H7 (cell line): ENCODE measurements around the gene RIN3. TPM values are rescaled to one million over a fixed set of nuclear protein-coding genes. Genes with fewer than 3 reads are reported as not detected.
A peak's percentile ranks its signal among the peaks of the same experiment; 100 is the strongest.

Experiments used
- DNase-seq: peaks from one replicate; pipeline ENCODE4 v3.0.0; 2012
- H3K27me3 ChIP-seq: 2 replicates; pipeline ENCODE4 v1.6.0; 2011; ENCODE audit warnings: mild to moderate bottlenecking, low read length; ENCODE audit not compliant: control insufficient read depth, insufficient read depth
- H3K36me3 ChIP-seq: replicated peaks from 2 replicates; pipeline ENCODE4 v1.5.1; 2011; ENCODE audit warnings: low read length; ENCODE audit not compliant: control insufficient read depth, insufficient read depth
- H3K4me3 ChIP-seq: 2 replicates; pipeline ENCODE4 v1.5.1; 2011; ENCODE audit warnings: low read depth, mild to moderate bottlenecking, control low read depth, low read length, moderate library complexity; ENCODE audit not compliant: insufficient read depth
- total RNA-seq: library from RNA; depleted of rRNA; stranded (reverse); fragments of >200 nt; shearing (Covaris generic); gene quantifications from 2 replicates; pipeline ENCODE4 v1.2.3, GENCODE V29; 2014

RIN3 gene
- total RNA-seq, 1 experiment from 2014 or later, result 0.76 TPM

DNA sequence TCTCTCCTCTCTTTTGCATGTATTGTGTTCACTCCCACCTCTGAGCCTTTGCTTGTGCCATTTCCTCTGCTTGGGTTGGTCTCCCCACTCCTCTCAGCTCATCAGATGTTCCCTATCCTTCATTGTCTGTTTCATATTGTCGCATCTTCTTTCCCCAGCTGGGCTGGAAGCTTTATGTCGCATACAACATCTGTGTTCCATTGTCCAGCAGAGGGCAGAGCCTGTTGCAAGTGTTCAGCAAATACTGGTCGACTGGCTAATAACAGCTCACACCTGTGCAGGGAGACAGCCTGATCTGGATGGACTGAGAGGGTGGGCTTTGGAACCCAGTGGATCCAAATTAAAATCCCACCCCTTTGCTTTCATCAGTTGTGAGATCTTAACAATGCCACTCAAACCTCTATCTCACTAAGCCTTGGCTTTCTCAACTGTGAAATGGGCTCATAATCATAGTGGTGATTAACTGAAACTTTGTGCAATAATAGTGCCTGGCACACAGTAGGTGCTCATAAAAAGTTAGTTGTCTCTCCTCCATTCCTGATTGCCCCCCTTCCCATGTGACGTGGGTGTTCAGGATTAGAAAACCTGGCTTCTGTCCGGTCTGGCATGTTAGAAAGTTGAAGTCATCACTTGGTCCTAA, 75.8 kb downstream of the RIN3 start:
- DNase-seq, result no peak
- H3K36me3 ChIP-seq, result no peaks in the 10 kb centered on the region
- H3K4me3 ChIP-seq, result no peak overlapping the region

DNA sequence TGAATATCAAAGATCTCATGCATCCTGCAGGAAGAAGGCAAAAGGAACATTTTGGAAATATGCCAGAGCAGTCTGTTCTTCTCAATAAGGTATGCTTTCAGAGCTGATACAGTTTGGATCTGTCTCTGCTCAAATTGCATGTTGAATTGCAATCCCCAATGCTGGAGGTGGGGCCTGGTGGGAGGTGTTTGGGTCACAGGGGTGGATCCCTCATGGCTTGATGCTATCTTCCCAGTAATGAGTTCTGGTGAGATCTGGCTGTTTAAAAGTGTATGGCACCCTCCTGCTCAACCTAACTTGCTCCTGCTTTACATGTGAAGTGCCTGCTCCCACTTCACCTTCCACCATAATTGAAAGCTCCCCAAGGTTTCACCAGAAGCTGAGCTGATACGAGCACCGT, 76.6 kb downstream of the RIN3 start:
- no peak overlapping the region for H3K4me3 ChIP-seq
- no peaks in the 10 kb centered on the region for H3K36me3 ChIP-seq
- H3K27me3 ChIP-seq, result no peaks in the 10 kb centered on the region
- DNase-seq, result no peak

More for the DNA sequence above, 75.8 kb downstream of the RIN3 start:
- H3K27me3 ChIP-seq, result no peaks in the 10 kb centered on the region

DNA sequence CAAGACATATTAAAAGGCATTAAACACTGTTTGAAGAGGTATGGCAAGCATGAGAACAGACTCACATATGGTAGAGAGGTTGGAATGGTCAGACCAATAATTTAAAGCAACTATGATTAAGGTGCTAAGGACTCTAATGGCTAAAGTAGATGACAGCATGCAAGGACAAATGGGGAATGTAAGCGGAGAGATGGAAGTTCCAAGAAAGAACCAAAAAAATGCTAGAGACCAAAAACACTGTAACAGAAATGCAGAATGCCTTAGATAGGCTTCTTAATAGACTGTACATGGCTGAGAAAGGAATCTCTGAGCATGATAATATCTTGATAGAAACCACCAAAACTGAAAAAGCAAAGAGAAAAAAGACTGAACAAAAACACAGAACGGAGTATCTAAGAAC, 77.4 kb downstream of the RIN3 start:
- Histone ChIP-seq H3K36me3 (no peaks in the 10 kb centered on the region), H3K4me3 (no peak overlapping the region), H3K27me3 (no peaks in the 10 kb centered on the region)
- DNase-seq, result no peak

DNA sequence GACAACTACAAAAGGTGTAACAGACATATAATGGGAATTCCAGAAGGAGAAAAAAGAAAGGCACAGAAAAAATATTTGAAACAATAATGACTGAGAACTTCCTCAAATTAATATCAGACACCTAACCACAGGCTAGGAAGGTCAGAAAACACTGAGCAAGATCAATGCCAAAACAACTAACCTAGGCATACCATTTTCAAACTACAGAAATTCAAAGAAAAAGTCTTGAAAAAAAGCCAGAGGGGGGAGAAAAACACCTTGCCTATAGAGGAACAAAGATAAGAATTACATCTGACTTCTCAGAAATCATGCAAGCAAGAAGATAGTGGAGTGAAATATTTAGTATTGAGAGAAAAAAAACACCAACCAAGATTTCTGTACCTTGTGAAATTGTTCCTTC, 77.8 kb downstream of the RIN3 start:
- DNase-seq, result no peak
- H3K36me3 ChIP-seq, result no peaks in the 10 kb centered on the region
- H3K27me3 ChIP-seq, result no peaks in the 10 kb centered on the region
- H3K4me3 ChIP-seq, result no peak overlapping the region

DNA sequence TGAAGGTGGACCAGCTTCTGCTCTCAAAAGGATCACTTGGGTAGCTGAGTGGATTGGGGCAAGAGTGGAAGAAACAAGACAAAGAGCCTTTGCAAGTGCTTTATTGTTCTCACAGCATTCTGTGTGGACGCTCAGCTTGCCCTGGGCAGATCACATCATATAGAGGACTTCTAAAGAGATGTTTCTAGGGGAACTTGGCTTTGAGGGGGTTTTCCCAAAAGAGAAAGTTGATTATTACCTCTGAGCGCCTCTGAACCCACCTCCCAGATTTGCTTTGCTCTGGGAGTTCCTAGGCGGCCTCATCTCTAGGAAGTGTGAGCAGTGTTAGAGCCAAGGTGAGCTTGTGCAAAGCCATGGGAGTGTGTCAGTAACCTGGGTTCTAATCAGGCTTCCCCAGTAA, 81.7 kb downstream of the RIN3 start:
- Histone ChIP-seq H3K4me3 (no peak overlapping the region), H3K27me3 (no peaks in the 10 kb centered on the region), H3K36me3 (no peaks in the 10 kb centered on the region)
- no peak for DNase-seq

DNA sequence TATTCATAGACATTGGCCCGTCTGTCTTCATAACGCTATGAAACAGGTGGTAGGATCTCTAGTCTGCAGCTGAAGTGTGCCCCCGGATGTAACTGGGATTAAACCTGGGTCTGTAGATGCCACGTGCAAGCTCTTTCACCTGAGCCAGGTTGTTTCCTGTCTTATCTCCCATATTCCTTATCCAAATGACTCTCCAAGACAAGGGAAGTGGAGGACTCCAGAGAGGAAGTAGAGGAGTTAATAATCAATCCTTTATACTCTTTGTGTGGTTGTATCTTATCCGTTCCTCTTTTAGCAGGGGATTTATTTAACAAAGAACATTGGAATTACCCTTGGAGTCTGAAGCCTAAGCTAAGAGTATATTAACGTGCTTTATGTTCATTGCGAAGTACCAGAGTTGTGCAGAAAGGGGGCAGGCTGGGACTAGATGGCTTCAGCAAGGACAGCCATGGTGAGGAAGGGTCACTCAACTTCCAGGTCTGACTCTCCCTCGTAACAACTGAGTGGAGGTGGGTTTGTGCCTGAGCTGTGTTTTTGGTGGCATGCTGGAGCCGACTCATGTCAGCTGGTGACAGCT, 82.8 kb downstream of the RIN3 start:
- DNase-seq, result peak; percentile 58
- Histone ChIP-seq H3K27me3 (no peaks in the 10 kb centered on the region), H3K36me3 (no peaks in the 10 kb centered on the region), H3K4me3 (no peak overlapping the region)

DNA sequence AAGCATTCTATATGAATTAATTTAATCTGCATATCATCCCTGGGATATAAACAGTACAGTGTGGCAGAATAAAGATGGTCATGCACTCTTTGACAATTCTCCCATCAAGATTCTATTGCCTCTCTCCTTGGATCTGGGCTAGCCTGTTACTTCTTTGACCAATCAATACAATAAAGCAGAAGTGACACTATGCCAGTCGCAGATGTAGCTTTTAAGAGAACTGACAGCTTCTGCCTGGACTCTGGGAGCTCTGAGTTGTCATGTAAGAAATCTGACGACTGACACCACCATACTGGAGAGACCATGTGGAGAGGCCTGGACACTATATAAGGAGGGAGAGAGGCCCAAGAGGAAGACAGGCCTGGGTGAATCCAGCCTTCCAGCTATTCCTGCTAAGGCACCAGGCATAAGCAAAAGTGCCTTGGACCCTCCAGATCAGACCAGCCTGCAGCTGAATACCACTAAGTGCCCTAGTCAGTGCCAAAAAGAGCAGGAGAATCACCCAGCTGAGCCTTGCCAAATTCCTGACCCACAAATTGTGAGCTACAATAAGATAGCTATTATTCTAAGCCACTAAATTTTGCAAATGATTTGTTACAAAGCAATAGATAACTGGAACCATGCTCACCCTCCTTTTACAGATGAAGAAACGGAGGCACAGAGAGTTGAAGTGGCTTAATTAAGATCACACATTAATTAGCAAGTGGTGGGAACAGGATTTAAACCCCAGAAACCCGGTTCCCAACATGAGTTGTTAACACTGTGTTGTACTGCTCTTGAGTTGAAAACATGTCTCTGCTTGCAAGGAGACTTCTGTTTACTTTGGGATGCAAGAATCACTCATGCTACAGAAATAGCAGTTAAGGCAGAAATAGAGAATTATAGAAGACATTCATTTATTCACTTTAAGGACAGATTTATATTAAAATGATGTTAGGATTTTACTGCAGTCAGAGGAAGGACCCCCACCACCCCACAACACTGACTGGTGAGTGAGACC, 84.6 kb downstream of the RIN3 start:
- H3K4me3 ChIP-seq, result no peak overlapping the region
- H3K36me3 ChIP-seq, result no peaks in the 10 kb centered on the region
- no peak for DNase-seq
- H3K27me3 ChIP-seq, result no peaks in the 10 kb centered on the region

DNA sequence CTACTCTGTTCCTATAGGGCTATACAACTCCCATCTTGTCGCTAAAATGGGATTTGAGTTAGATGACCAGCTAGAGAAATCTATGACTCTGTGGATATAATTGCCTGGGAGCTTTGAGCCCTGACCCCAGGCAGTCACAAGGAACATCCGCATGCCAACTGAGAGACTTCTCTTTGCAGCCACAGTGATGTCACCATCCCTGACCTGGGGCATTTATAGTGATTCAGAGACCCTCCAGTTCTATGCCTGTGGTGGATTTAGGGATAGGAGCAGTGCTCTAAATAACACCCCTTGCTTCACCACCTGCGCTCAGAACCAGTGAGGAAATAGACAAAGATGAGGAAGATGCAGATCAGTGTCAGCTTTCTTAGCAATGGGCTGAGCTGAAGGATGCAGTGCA, 86.2 kb downstream of the RIN3 start:
- H3K27me3 ChIP-seq, result no peaks in the 10 kb centered on the region
- no peak for DNase-seq
- H3K4me3 ChIP-seq, result no peak overlapping the region
- no peaks in the 10 kb centered on the region for H3K36me3 ChIP-seq

DNA sequence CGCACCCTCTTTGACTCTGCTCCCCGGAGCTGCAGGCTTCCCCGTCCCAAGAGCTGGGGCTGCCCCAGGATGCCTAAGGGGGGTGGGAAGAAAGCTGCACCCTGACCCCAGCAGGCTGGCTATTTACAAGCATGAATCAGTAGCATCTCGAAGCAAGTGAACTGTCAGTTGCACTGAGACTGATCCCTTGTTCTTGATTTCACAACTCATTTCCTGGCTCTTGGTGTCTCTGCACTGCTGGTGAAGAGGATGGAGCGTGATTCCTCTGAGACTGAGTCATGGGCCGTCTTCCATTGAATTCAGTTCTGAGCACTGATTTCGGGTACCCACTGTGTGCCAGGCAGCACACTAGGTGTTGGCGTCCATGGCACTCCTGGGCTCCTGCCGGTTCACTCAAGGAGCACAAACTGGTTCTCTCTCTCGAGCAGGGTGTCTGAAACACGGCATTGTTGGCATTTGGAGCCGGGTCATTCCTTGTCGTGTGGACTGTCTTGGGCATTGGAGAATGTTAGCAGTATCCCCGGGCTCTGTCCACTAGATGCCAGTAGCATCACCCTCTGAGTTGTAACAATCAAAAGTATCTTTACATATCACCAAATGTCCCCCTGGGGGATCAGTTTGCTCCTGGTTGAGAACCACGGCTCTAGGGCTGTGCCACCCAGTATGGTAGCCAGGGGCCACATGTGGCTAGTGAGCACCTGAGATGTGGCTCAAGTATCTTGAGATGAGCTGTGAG, 86.9 kb downstream of the RIN3 start:
- DNase-seq, result no peak

DNA sequence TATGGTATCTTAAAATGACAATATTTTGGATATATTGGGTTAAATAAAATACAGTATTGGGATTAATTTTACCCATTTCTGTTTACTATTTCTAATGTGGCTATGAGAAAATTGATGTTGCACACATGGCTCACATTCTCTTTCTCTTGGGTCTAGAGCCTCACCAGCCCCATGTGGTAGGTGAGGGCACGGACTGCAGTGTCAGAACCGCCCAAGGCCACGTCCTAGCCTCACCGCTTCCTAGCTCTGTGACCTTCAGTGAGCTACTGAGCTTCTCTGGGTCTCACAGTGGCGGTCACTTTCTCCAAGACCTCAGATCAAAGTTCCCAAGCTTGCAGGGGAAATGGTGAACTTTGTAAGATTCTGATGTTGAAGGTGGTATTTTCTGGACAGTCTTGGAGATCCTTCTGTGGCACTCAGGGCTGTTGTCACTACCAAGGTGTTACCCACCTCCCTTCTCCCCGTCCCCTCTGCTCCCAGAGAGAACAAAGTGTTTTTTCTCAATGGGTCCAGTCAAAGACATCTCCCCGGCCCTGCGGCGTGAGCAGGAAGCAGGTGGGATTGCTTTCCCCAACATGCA, 87.6 kb downstream of the RIN3 start:
- no peaks in the 10 kb centered on the region for H3K27me3 ChIP-seq
- H3K4me3 ChIP-seq, result no peak overlapping the region
- DNase-seq, result no peak
- H3K36me3 ChIP-seq, result no peaks in the 10 kb centered on the region

More for the DNA sequence above, 86.9 kb downstream of the RIN3 start:
- Histone ChIP-seq H3K4me3 (no peak overlapping the region), H3K36me3 (no peaks in the 10 kb centered on the region), H3K27me3 (no peaks in the 10 kb centered on the region)

DNA sequence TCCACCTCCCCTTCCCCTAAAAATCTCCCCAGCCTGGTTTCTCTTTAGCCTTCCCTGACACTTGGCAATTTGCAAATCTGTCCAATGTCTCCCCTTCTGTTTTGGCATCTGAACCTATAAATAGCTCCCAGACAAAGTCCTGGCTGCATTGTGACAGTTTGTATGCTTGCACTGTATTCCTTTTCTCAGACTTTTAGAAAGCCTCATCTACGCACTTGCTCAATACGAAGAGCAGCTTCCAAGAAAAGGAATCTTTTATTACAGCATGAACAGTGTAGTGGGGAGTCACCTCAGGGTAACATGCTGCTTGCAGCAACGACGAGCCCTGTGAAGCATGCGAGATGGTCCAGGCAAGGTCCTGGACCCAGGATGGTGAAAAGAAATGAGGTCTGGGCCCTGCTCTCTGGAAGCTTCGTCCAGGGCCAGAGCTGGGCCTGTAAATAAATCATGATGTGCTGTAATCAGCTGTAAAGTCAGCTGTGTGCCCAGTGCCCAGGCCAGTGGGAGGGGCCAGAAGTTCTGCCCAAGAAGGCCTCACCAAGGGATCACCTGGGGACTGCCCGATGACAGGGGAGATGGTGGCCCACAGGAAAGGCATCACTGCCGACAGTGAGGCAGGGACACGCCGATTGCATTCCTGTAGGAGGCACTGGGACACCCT, 88.3 kb downstream of the RIN3 start:
- Histone ChIP-seq H3K27me3 (no peaks in the 10 kb centered on the region), H3K36me3 (no peaks in the 10 kb centered on the region), H3K4me3 (no peak overlapping the region)
- no peak for DNase-seq

DNA sequence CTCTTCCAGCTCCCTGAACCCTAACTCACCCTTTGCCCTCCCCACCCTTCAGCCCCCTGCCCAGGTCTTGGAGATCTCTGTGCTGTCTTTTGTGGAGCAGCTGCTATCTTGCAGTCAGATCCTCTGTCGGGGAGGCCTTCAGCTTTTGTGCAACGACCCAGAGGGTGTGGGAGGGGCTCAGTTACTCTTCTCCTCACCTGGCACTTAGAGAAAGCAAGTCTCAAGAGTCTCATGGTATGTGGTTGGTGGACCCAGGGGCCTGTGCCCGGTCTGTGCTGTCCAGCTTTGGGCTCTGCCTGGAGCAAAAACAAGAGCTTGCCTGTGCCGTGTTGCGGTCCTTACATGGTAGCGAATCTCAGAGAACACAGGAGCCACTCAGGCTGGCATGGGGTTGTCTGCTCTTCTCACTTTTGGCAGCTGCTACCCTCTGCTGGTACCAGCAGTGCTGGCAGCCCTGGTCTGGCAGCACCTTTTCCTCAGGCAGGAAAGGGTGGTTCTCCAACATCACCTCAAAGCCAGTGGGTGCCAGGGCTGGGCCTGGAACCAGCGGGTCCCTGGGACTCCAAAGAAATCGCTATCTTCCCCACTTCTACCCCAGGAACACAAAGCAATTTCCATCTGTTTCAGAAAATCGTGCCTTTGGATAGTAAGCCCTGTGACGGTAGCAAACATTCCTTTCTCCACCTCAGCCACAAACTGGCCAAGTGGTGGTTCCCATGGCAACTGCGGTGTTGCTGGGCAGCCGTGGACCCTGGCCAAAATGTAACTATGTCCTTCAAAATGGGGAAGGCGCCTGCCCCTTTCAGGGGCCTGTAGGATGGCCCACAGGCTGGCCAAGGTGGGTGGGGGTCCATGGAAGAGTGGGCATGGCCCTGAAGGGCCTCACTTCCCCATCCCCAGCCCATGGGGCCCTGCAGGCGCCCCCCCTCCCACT, 90.0 kb downstream of the RIN3 start:
- no peaks in the 10 kb centered on the region for H3K36me3 ChIP-seq
- DNase-seq, result peak; percentile 30

More for the DNA sequence above, 90.0 kb downstream of the RIN3 start:
- no peaks in the 10 kb centered on the region for H3K27me3 ChIP-seq
- H3K4me3 ChIP-seq, result no peak overlapping the region
